ENCODE results near the gene SKA1.

DNA sequence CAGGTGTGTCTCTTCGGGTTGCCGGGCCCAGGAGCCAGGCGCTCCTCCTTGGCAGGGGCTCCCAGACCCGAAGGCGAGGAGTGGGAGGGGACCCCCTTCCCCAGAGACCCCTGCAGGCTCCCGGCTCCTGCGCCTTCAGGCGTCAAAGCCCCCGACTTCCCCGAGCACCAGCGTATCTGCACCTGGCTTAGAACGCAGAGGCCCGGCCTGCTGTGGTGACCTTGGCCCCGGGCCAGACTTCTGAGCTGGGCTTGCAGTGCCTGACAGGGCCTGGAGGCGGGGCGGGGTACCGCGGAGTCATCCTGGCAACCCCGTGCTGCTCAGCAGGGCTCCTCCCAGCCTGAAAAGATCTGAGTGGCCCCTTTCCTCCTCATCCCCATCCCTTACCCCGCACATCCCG lies 27.0 kb downstream of the SKA1 start:
- TF ChIP-seq, protein P1, sequence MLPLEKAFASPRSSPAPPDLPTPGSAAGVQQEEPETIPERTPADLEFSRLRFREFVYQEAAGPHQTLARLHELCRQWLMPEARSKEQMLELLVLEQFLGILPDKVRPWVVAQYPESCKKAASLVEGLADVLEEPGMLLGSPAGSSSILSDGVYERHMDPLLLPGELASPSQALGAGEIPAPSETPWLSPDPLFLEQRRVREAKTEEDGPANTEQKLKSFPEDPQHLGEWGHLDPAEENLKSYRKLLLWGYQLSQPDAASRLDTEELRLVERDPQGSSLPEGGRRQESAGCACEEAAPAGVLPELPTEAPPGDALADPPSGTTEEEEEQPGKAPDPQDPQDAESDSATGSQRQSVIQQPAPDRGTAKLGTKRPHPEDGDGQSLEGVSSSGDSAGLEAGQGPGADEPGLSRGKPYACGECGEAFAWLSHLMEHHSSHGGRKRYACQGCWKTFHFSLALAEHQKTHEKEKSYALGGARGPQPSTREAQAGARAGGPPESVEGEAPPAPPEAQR (CRISPR knock-in tag; IDR thresholded peaks at IDR 0.05) = no peak
- TF ChIP-seq, protein P2, sequence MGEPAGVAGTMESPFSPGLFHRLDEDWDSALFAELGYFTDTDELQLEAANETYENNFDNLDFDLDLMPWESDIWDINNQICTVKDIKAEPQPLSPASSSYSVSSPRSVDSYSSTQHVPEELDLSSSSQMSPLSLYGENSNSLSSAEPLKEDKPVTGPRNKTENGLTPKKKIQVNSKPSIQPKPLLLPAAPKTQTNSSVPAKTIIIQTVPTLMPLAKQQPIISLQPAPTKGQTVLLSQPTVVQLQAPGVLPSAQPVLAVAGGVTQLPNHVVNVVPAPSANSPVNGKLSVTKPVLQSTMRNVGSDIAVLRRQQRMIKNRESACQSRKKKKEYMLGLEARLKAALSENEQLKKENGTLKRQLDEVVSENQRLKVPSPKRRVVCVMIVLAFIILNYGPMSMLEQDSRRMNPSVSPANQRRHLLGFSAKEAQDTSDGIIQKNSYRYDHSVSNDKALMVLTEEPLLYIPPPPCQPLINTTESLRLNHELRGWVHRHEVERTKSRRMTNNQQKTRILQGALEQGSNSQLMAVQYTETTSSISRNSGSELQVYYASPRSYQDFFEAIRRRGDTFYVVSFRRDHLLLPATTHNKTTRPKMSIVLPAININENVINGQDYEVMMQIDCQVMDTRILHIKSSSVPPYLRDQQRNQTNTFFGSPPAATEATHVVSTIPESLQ (CRISPR knock-in tag; IDR thresholded peaks at IDR 0.05) = no peak
- TF ChIP-seq ZNF138 (CRISPR knock-in tag; conservative IDR thresholded peaks at IDR 0.05) = no peak
- TF ChIP-seq, protein P3, sequence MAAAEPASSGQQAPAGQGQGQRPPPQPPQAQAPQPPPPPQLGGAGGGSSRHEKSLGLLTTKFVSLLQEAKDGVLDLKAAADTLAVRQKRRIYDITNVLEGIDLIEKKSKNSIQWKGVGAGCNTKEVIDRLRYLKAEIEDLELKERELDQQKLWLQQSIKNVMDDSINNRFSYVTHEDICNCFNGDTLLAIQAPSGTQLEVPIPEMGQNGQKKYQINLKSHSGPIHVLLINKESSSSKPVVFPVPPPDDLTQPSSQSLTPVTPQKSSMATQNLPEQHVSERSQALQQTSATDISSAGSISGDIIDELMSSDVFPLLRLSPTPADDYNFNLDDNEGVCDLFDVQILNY (CRISPR knock-in tag; IDR thresholded peaks at IDR 0.05) = no peak
- TF ChIP-seq, protein P4, sequence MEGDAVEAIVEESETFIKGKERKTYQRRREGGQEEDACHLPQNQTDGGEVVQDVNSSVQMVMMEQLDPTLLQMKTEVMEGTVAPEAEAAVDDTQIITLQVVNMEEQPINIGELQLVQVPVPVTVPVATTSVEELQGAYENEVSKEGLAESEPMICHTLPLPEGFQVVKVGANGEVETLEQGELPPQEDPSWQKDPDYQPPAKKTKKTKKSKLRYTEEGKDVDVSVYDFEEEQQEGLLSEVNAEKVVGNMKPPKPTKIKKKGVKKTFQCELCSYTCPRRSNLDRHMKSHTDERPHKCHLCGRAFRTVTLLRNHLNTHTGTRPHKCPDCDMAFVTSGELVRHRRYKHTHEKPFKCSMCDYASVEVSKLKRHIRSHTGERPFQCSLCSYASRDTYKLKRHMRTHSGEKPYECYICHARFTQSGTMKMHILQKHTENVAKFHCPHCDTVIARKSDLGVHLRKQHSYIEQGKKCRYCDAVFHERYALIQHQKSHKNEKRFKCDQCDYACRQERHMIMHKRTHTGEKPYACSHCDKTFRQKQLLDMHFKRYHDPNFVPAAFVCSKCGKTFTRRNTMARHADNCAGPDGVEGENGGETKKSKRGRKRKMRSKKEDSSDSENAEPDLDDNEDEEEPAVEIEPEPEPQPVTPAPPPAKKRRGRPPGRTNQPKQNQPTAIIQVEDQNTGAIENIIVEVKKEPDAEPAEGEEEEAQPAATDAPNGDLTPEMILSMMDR (IDR thresholded peaks at IDR 0.05) = no peak
- no peak for TF ChIP-seq CBFB (CRISPR knock-in tag; IDR thresholded peaks at IDR 0.05; ENCODE audit: low read depth)
- TF ChIP-seq, protein P5, sequence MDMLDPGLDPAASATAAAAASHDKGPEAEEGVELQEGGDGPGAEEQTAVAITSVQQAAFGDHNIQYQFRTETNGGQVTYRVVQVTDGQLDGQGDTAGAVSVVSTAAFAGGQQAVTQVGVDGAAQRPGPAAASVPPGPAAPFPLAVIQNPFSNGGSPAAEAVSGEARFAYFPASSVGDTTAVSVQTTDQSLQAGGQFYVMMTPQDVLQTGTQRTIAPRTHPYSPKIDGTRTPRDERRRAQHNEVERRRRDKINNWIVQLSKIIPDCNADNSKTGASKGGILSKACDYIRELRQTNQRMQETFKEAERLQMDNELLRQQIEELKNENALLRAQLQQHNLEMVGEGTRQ (CRISPR knock-in tag; IDR thresholded peaks at IDR 0.05) = no peak
- no peak for TF ChIP-seq ATF1 (CRISPR knock-in tag; IDR thresholded peaks at IDR 0.05)

Data from WTC11 (cell line).